Fibroblast of lung (primary cell): Measurements from ENCODE around the gene STEAP1B. TPM values are rescaled to one million over a fixed set of nuclear protein-coding genes. Genes with fewer than 3 reads are reported as not detected.

ENCODE experiments used
- DNase-seq, 2 donors: peaks; one replicate each; pipeline versions ENCODE4 v3.0.0 to v3.0.0-alpha.2; 2010; ENCODE audit warnings: low read depth in 2 of 2
- H2AFZ ChIP-seq: 2 replicates; pipeline ENCODE4 v1.5.1; 2012; ENCODE audit warnings: low read length, control low read depth, inconsistent platforms
- H3K27ac ChIP-seq: 2 replicates; pipeline ENCODE4 v1.5.1; 2011; ENCODE audit warnings: low read length, control low read depth; ENCODE audit not compliant: insufficient read depth
- H3K27me3 ChIP-seq: 2 replicates; pipeline ENCODE4 v1.5.1; 2011; ENCODE audit warnings: mild to moderate bottlenecking, low read length; ENCODE audit not compliant: control insufficient read depth, insufficient read depth
- H3K36me3 ChIP-seq: 2 replicates; pipeline ENCODE4 v1.5.1; 2011; ENCODE audit warnings: low read length; ENCODE audit not compliant: control insufficient read depth, insufficient read depth
- H3K4me1 ChIP-seq: 2 replicates; pipeline ENCODE4 v1.5.1; 2011; ENCODE audit warnings: low read length; ENCODE audit not compliant: control insufficient read depth, insufficient read depth; ENCODE audit errors: extremely low read depth
- H3K4me2 ChIP-seq: 2 replicates; pipeline ENCODE4 v1.5.1; 2011; ENCODE audit warnings: low read length, control low read depth; ENCODE audit not compliant: insufficient read depth; ENCODE audit errors: extremely low read depth
- H3K4me3 ChIP-seq, 4 experiments: fragments of 200-600 bp in 1 of 4; sonication (generic) in 1 of 4; replicated peaks in 1 of 4; 2 replicates each; pipeline ENCODE4 v1.5.1; 2011 to 2016; ENCODE audit warnings: low read length in 4 of 4, low read depth in 3 of 4, mild to moderate bottlenecking in 3 of 4, control low read depth in 2 of 4, inconsistent platforms in 1 of 4, mixed read lengths in 1 of 4; ENCODE audit not compliant: insufficient read depth in 1 of 4; ENCODE audit errors: control extremely low read depth in 1 of 4
- H3K79me2 ChIP-seq: 2 replicates; pipeline ENCODE4 v1.5.1; 2012; ENCODE audit warnings: mild to moderate bottlenecking, low read length, inconsistent platforms; ENCODE audit not compliant: control insufficient read depth, insufficient read depth
- H3K9ac ChIP-seq: 2 replicates; pipeline ENCODE4 v1.5.1; 2011; ENCODE audit warnings: mild to moderate bottlenecking, low read length, control low read depth; ENCODE audit not compliant: insufficient read depth
- H3K9me3 ChIP-seq: 2 replicates; pipeline ENCODE4 v1.5.1; 2012; ENCODE audit warnings: low read depth, low read length; ENCODE audit not compliant: control insufficient read depth, insufficient read depth
- H4K20me1 ChIP-seq: 2 replicates; pipeline ENCODE4 v1.5.1; 2011; ENCODE audit warnings: low read length; ENCODE audit not compliant: control insufficient read depth, insufficient read depth; ENCODE audit errors: extremely low read depth
- EZH2 ChIP-seq: IDR thresholded peaks from 2 replicates; pipeline ENCODE4 v1.5.1; 2012; ENCODE audit warnings: low read length, control low read depth, mild to moderate bottlenecking; ENCODE audit errors: missing control alignments
- polyA plus RNA-seq, 2 donors: library from polyadenylated mRNA; depleted of rRNA in 1 of 2; stranded (reverse) in 1 of 2; unstranded in 1 of 2; fragments of >200 nt; gene quantifications; 2 replicates each; pipeline ENCODE4 v1.2.1, GENCODE V29; 2011 to 2012; ENCODE audit warnings: missing spikeins in 1 of 2
- total RNA-seq: library from RNA; depleted of rRNA; stranded (reverse); fragments of >200 nt; gene quantifications from 2 replicates; pipeline ENCODE4 v1.2.1, GENCODE V29; 2014
- TF ChIP-seq, protein P1 (sequence below), 2 donors: IDR thresholded peaks in 1 of 2; conservative IDR thresholded peaks in 1 of 2; 1 replicate in 1 of 2; 2 replicates in 1 of 2; pipeline ENCODE4 v1.5.1; 2011 to 2012; ENCODE audit warnings: low read length in 2 of 2, control low read depth in 1 of 2, inconsistent platforms in 1 of 2, low read depth in 1 of 2, mild to moderate bottlenecking in 1 of 2

The STEAP1B gene
- total and polyA plus RNA-seq, 2 donors (not counting 1 experiment from before 2014, with no cell fraction given): 11.4 to 14.7 TPM

DNA sequence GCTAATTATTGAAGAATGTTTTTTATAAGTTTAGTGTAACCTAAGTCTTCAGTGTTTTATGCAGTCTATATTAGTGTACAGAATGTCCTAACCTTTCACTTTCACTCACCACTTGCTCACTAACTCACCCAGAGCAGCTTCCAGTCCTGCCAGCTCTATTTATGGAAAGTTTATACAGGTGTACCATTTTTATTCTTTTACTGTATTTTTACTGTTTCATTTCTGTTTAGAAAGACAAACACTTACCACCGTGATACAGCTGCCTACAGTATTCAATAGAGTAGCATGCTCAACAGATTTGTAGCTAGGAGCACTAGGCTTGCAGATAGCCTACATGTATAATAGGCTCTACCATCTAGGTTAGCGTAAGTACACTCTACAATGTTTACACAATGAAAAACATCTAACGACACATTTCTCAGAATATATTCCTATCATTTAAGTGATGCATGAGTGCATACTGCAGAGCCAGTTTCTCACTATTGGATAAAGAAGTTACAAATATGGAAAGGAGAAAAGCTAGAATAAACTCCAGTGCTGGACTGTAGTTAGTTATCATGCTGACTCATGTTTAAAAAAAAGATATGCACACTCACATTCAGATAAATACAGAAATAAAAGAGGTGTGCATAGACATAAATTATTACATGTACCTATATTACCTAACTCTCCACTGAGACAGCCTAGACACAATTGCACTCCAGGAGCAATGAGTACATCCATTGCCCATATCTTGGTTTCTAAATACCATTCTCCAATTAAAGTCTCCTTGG is 30.4 kb downstream of the STEAP1B start:
- DNase-seq: no peak
- TF ChIP-seq EZH2: no peak
- TF ChIP-seq, protein P1, sequence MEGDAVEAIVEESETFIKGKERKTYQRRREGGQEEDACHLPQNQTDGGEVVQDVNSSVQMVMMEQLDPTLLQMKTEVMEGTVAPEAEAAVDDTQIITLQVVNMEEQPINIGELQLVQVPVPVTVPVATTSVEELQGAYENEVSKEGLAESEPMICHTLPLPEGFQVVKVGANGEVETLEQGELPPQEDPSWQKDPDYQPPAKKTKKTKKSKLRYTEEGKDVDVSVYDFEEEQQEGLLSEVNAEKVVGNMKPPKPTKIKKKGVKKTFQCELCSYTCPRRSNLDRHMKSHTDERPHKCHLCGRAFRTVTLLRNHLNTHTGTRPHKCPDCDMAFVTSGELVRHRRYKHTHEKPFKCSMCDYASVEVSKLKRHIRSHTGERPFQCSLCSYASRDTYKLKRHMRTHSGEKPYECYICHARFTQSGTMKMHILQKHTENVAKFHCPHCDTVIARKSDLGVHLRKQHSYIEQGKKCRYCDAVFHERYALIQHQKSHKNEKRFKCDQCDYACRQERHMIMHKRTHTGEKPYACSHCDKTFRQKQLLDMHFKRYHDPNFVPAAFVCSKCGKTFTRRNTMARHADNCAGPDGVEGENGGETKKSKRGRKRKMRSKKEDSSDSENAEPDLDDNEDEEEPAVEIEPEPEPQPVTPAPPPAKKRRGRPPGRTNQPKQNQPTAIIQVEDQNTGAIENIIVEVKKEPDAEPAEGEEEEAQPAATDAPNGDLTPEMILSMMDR (conservative IDR thresholded peaks at IDR 0.05 in 1 of 2, IDR thresholded peaks at IDR 0.05 in 1 of 2; ENCODE audit: low read depth in 1 of 2, low read length in 2 of 2): no peak
- no peak overlapping the region for H2AFZ ChIP-seq

DNA sequence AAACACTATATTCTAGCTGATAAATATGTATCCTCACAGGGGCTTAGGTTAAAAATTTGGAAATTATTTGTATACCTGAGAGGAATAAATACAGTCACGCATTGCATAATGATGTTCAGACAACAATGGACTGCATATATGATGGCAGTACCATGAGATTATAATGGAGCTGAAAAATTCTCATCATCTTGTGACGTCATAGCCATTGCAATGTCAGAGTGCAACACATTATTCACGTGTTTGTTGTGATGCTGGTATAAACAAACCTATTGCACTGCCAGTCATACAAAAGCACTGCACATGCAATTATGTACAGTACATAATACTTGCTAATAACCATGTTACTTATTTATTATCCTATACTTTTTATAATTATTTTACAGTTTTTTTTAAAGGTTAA is 31.4 kb downstream of the STEAP1B start:
- DNase-seq: no peak
- H3K9ac ChIP-seq: no peak overlapping the region
- no peak overlapping the region for H3K4me2 ChIP-seq
- no peaks in the 10 kb centered on the region for H3K4me1 ChIP-seq
- no peak for TF ChIP-seq EZH2
- TF ChIP-seq, protein P1 (conservative IDR thresholded peaks at IDR 0.05 in 1 of 2, IDR thresholded peaks at IDR 0.05 in 1 of 2; ENCODE audit: low read depth in 1 of 2, low read length in 2 of 2): no peak
- no peaks in the 10 kb centered on the region for H3K36me3 ChIP-seq
- no peaks in the 10 kb centered on the region for H3K9me3 ChIP-seq
- no peak overlapping the region for H2AFZ ChIP-seq
- H3K27me3 ChIP-seq: no peaks in the 10 kb centered on the region
- H3K27ac ChIP-seq: no peak overlapping the region
- H3K4me3 ChIP-seq: no peak overlapping the region
- no peaks in the 10 kb centered on the region for H4K20me1 ChIP-seq
- no peaks in the 10 kb centered on the region for H3K79me2 ChIP-seq

More for the DNA sequence above, 30.4 kb downstream of the STEAP1B start:
- Histone ChIP-seq H3K79me2 (no peaks in the 10 kb centered on the region), H3K4me3 (no peak overlapping the region), H3K4me1 (no peaks in the 10 kb centered on the region), H4K20me1 (no peaks in the 10 kb centered on the region), H3K9me3 (no peaks in the 10 kb centered on the region), H3K27me3 (no peaks in the 10 kb centered on the region), H3K4me2 (no peak overlapping the region), H3K9ac (no peak overlapping the region), H3K27ac (no peak overlapping the region), H3K36me3 (no peaks in the 10 kb centered on the region)

DNA sequence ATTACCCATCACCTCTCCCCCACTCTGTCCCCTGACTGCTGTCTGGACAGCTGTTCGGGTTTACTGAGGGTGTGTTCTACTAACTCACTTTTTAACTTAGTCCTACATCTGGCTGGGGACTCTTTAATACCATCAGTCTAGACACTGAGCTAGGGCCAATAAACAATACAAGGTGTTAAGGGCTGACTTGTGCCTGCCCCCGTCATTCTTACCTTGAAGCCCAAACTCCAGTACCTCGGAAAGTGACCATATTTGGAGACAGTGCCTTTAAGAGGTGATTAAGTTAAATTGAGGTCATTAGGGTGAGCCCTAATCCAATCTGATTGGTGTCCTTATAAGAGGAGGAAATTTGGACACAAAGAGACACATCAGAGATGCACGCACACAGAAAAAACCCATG is 35.7 kb downstream of the STEAP1B start:
- TF ChIP-seq, protein P1 (conservative IDR thresholded peaks at IDR 0.05 in 1 of 2, IDR thresholded peaks at IDR 0.05 in 1 of 2; ENCODE audit: low read depth in 1 of 2, low read length in 2 of 2): no peak
- no peak for TF ChIP-seq EZH2
- H4K20me1 ChIP-seq: no peaks in the 10 kb centered on the region
- H3K4me1 ChIP-seq: no peaks in the 10 kb centered on the region

More for the DNA sequence above, 35.7 kb downstream of the STEAP1B start:
- Histone ChIP-seq H3K4me3 (no peak overlapping the region), H3K79me2 (no peaks in the 10 kb centered on the region), H3K27me3 (no peaks in the 10 kb centered on the region), H2AFZ (no peak overlapping the region), H3K9me3 (no peaks in the 10 kb centered on the region), H3K27ac (no peak overlapping the region), H3K9ac (no peak overlapping the region), H3K4me2 (no peak overlapping the region), H3K36me3 (no peaks in the 10 kb centered on the region)
- DNase-seq: no peak
